Liver (tissue), 9 donors: Measurements from ENCODE around the gene INTS1. TPM values are rescaled to one million over a fixed set of nuclear protein-coding genes. Genes with fewer than 3 reads are reported as not detected.

ENCODE experiments used
- DNase-seq: peaks from one replicate; pipeline ENCODE4 v3.0.0-alpha.2; 2017; ENCODE audit warnings: low spot score
- H3K27ac ChIP-seq, 2 donors: one replicate each; pipeline ENCODE4 v1.7.0; 2013; ENCODE audit warnings: inconsistent platforms in 2 of 2, low read length in 2 of 2, control low read depth in 1 of 2, low read depth in 1 of 2, mild to moderate bottlenecking in 1 of 2
- H3K27me3 ChIP-seq, 4 donors: one replicate each; pipeline versions ENCODE4 v1.6.1 to v1.7.0; 2013; ENCODE audit warnings: low read length in 3 of 4, inconsistent platforms in 1 of 4, mild to moderate bottlenecking in 1 of 4, moderate library complexity in 1 of 4; ENCODE audit not compliant: control insufficient read depth in 4 of 4, insufficient read depth in 4 of 4
- H3K36me3 ChIP-seq, 4 donors: one replicate each; pipeline versions ENCODE4 v1.6.1 to v1.7.0; 2013; ENCODE audit warnings: low read length in 3 of 4, mild to moderate bottlenecking in 3 of 4, low read depth in 1 of 4, moderate library complexity in 1 of 4; ENCODE audit not compliant: control insufficient read depth in 4 of 4, insufficient read depth in 3 of 4
- H3K4me1 ChIP-seq, 4 donors: one replicate each; pipeline versions ENCODE4 v1.6.1 to v1.7.0; 2013; ENCODE audit warnings: low read length in 3 of 4, mild to moderate bottlenecking in 3 of 4, moderate library complexity in 1 of 4; ENCODE audit not compliant: control insufficient read depth in 4 of 4, insufficient read depth in 4 of 4
- H3K4me3 ChIP-seq, 3 donors: one replicate each; pipeline versions ENCODE4 v1.6.1 to v1.7.0; 2013; ENCODE audit warnings: low read length in 3 of 3, control low read depth in 1 of 3, low read depth in 1 of 3, mild to moderate bottlenecking in 1 of 3
- H3K9ac ChIP-seq, 2 donors: one replicate each; pipeline ENCODE4 v1.7.0; 2013; ENCODE audit warnings: low read length in 2 of 2, mild to moderate bottlenecking in 2 of 2, moderate library complexity in 2 of 2, control low read depth in 1 of 2, low read depth in 1 of 2
- H3K9me3 ChIP-seq, 4 donors: one replicate each; pipeline versions ENCODE4 v1.6.1 to v1.7.0; 2013; ENCODE audit warnings: low read length in 3 of 4; ENCODE audit not compliant: control insufficient read depth in 4 of 4
- CTCF ChIP-seq: fragments of 150-350 bp; IDR thresholded peaks from 2 replicates; pipeline ENCODE4 v1.5.1; 2017; ENCODE audit warnings: improper control_type of control experiment, low read depth, low read length; ENCODE audit not compliant: missing input control
- EGR1 ChIP-seq, 2 donors: IDR thresholded peaks; 2 replicates each; pipeline ENCODE4 v1.6.1; 2016 to 2018; ENCODE audit warnings: antibody characterized with exemption in 2 of 2, low read depth in 2 of 2
- FOXA1 ChIP-seq: IDR thresholded peaks from 2 replicates; pipeline ENCODE4 v1.6.1; 2016; ENCODE audit warnings: antibody characterized with exemption
- FOXA2 ChIP-seq: IDR thresholded peaks from 2 replicates; pipeline ENCODE4 v1.6.1; 2016; ENCODE audit warnings: antibody characterized with exemption
- GABPA ChIP-seq, 2 donors: IDR thresholded peaks in 1 of 2; conservative IDR thresholded peaks in 1 of 2; 2 replicates each; pipeline ENCODE4 v1.6.1; 2016; ENCODE audit warnings: antibody characterized with exemption in 2 of 2, mild to moderate bottlenecking in 1 of 2, moderate library complexity in 1 of 2
- HNF4G ChIP-seq: IDR thresholded peaks from 2 replicates; pipeline ENCODE4 v1.6.1; 2016; ENCODE audit warnings: antibody characterized with exemption
- JUND ChIP-seq, 2 donors: IDR thresholded peaks; 2 replicates each; pipeline ENCODE4 v1.6.1; 2016; ENCODE audit warnings: antibody characterized with exemption in 2 of 2
- MAX ChIP-seq: IDR thresholded peaks from 2 replicates; pipeline ENCODE4 v1.6.1; 2016; ENCODE audit warnings: antibody characterized with exemption
- NR2F2 ChIP-seq: IDR thresholded peaks from 2 replicates; pipeline ENCODE4 v1.6.1; 2016; ENCODE audit warnings: antibody characterized with exemption
- RAD21 ChIP-seq, 2 donors: IDR thresholded peaks; 2 replicates each; pipeline ENCODE4 v1.6.1; 2016; ENCODE audit warnings: antibody characterized with exemption in 2 of 2, mild to moderate bottlenecking in 2 of 2
- REST ChIP-seq: IDR thresholded peaks from 2 replicates; pipeline ENCODE4 v1.6.1; 2016; ENCODE audit warnings: antibody characterized with exemption, mild to moderate bottlenecking
- SP1 ChIP-seq: IDR thresholded peaks from 2 replicates; pipeline ENCODE4 v1.6.1; 2018; ENCODE audit warnings: antibody characterized with exemption, mild to moderate bottlenecking
- TAF1 ChIP-seq: conservative IDR thresholded peaks from 2 replicates; pipeline ENCODE4 v1.6.1; 2016; ENCODE audit warnings: antibody characterized with exemption, mild to moderate bottlenecking
- YY1 ChIP-seq: IDR thresholded peaks from 2 replicates; pipeline ENCODE4 v1.6.1; 2016; ENCODE audit warnings: antibody characterized with exemption, mild to moderate bottlenecking
- WGBS: extraction: QIAGEN DNeasy Blood & Tissue Kit; methylation state at CpG from one replicate; pipeline ENCODE4 v1.1.7; 2013; 5-methylcytosine and 5-hydroxymethylcytosine counted together
- polyA plus RNA-seq, 2 donors: library from polyadenylated mRNA; stranded (reverse) in 1 of 2; unstranded in 1 of 2; fragments of 200-250 nt in 1 of 2; fragments of >200 nt in 1 of 2; fragmentation: Nextera tagmentation in 1 of 2; extraction: Ambion mirVana in 1 of 2; gene quantifications; one replicate each; pipeline versions ENCODE4 v1.2.1 to v1.2.3, GENCODE V29; 2013 to 2015
- total RNA-seq, 2 donors: library from RNA; depleted of rRNA; stranded (reverse); fragments of >200 nt; gene quantifications; one replicate each; pipeline ENCODE4 v1.2.3, GENCODE V29; 2014
- donor health status: healthy.
- donor health status: healthy.
- donor health status: healthy.
- donor health status: healthy.
- donor health status: healthy.

Gene INTS1
- total and polyA plus RNA-seq, 4 donors: 14.6 to 37.9 (median 30.7) TPM

GRCh38 chr7:1431634-1432380, 72.4 kb downstream of the INTS1 start:
- TF ChIP-seq MAX: no peak
- no peak for TF ChIP-seq HNF4G
- TF ChIP-seq SP1: no peak
- no peak for DNase-seq
- H3K27ac ChIP-seq: no peak overlapping the region
- peaks cover 0 to 2% (median 0%) of the 10 kb centered on the region in 4 donors for H3K4me1 ChIP-seq
- H3K27me3 ChIP-seq: no peaks in the 10 kb centered on the region
- no peak overlapping the region for H3K4me3 ChIP-seq
- H3K9me3 ChIP-seq: no peaks in the 10 kb centered on the region
- peaks cover 0 to under 1% (median 0%) of the 10 kb centered on the region in 4 donors for H3K36me3 ChIP-seq
- 48% methylated on average over 22 of the region's 22 CpGs for WGBS
- no peak overlapping the region for H3K9ac ChIP-seq

- Histone ChIP-seq H3K4me3 (no peak overlapping the region), H3K9me3 (no peaks in the 10 kb centered on the region), H3K27me3 (no peaks in the 10 kb centered on the region), H3K9ac (no peak overlapping the region), H3K4me1 (peaks cover 0 to 2% (median 0%) of the 10 kb centered on the region in 4 donors), H3K36me3 (no peaks in the 10 kb centered on the region), H3K27ac (no peak overlapping the region)
- no peak for TF ChIP-seq MAX
- TF ChIP-seq FOXA2: no peak
- TF ChIP-seq GABPA (IDR thresholded peaks at IDR 0.05 in 1 of 2, conservative IDR thresholded peaks at IDR 0.05 in 1 of 2): no peak
- TF ChIP-seq YY1: no peak
- TF ChIP-seq NR2F2: no peak
- no peak for TF ChIP-seq RAD21 (IDR thresholded peaks at IDR 0.05)
- no peak for TF ChIP-seq EGR1 (IDR thresholded peaks at IDR 0.05; ENCODE audit: low read depth in 2 of 2)
- TF ChIP-seq JUND (IDR thresholded peaks at IDR 0.05): no peak
- no peak for TF ChIP-seq TAF1
- no peak for TF ChIP-seq REST
- WGBS: 41% methylated on average over 10 of the region's 10 CpGs
- no peak for DNase-seq
Observed at GRCh38 chr7:1431226-1431625, 73.0 kb downstream of the INTS1 start.

- TF ChIP-seq FOXA1: no peak
- TF ChIP-seq MAX: no peak
- no peak for TF ChIP-seq FOXA2
- TF ChIP-seq EGR1 (IDR thresholded peaks at IDR 0.05; ENCODE audit: low read depth in 2 of 2): no peak
- no peak for TF ChIP-seq NR2F2
- no peak for TF ChIP-seq CTCF
- Histone ChIP-seq H3K27ac (no peak overlapping the region), H3K4me1 (peaks cover 0 to 2% (median 0%) of the 10 kb centered on the region in 4 donors), H3K9me3 (no peaks in the 10 kb centered on the region), H3K4me3 (no peak overlapping the region), H3K36me3 (no peaks in the 10 kb centered on the region), H3K9ac (no peak overlapping the region), H3K27me3 (no peaks in the 10 kb centered on the region)
- no peak for DNase-seq
- WGBS: 75% methylated on average over 32 of the region's 32 CpGs
Observed at GRCh38 chr7:1430056-1430845, 73.9 kb downstream of the INTS1 start.
